ENCODE results near the gene TMEM8B.

TMEM8B gene

GRCh38 chr9:35791297-35791921, 37.6 kb upstream of the TMEM8B start, which contains the start of gene NPR2:
TSS of gene NPR2 (plus strand) at chr9:35791591. CDS start at chr9:35792409, 818 bp downstream.
- Histone ChIP-seq H3K36me3 (ENCODE audit: control insufficient read depth, low read length) (no peaks in the 10 kb centered on the region), H3K79me2 (ENCODE audit: control insufficient read depth, low read length) (no peaks in the 10 kb centered on the region), H4K20me1 (ENCODE audit: control insufficient read depth, insufficient read depth, low read depth, low read length) (no peaks in the 10 kb centered on the region), H3K4me2 (ENCODE audit: low read length) (no peak within 1 kb of the TSS), H3K27ac (ENCODE audit: low read depth, low read length) (no peak within 1 kb of the TSS), H3F3A (ENCODE audit: control insufficient read depth, insufficient read depth) (no peaks in the 10 kb centered on the region), H3K9me3 (ENCODE audit: control insufficient read depth, insufficient read depth, low read length) (no peaks in the 10 kb centered on the region), H3K27me3 (ENCODE audit: control insufficient read depth, low read length) (no peaks in the 10 kb centered on the region), H3K4me1 (ENCODE audit: control insufficient read depth, low read length) (no peaks in the 10 kb centered on the region), H3K9me2 (replicated peaks; ENCODE audit: control insufficient read depth, low read length) (no peaks in the 10 kb centered on the region), H3K4me3 (ENCODE audit: low read length) (no peak within 1 kb of the TSS)
- no peak for TF ChIP-seq EZH2phosphoT487 (IDR thresholded peaks at IDR 0.05; ENCODE audit: borderline replicate concordance, low read length)
- no peak for TF ChIP-seq CTCF (IDR thresholded peaks at IDR 0.05; ENCODE audit: low read depth, low read length, poor library complexity, severe bottlenecking)

- no peaks in the 10 kb centered on the region for H3K4me1 ChIP-seq (ENCODE audit: control insufficient read depth, low read length)
Measured at GRCh38 chr9:35792024-35792813, 36.8 kb upstream of the TMEM8B start.

GRCh38 chr9:35792826-35793225, 36.2 kb upstream of the TMEM8B start:
- no peaks in the 10 kb centered on the region for H4K20me1 ChIP-seq (ENCODE audit: control insufficient read depth, insufficient read depth, low read depth, low read length)
- H3K4me3 ChIP-seq (ENCODE audit: low read length), result no peak overlapping the region
- no peaks in the 10 kb centered on the region for H3F3A ChIP-seq (ENCODE audit: control insufficient read depth, insufficient read depth)
- TF ChIP-seq EZH2phosphoT487 (IDR thresholded peaks at IDR 0.05; ENCODE audit: borderline replicate concordance, low read length), result no peak
- no peak for TF ChIP-seq CTCF (IDR thresholded peaks at IDR 0.05; ENCODE audit: low read depth, low read length, poor library complexity, severe bottlenecking)
- no peaks in the 10 kb centered on the region for H3K27me3 ChIP-seq (ENCODE audit: control insufficient read depth, low read length)
- no peaks in the 10 kb centered on the region for H3K79me2 ChIP-seq (ENCODE audit: control insufficient read depth, low read length)
- no peak overlapping the region for H3K27ac ChIP-seq (ENCODE audit: low read depth, low read length)
- H3K9me2 ChIP-seq (replicated peaks; ENCODE audit: control insufficient read depth, low read length), result no peaks in the 10 kb centered on the region
- H3K4me1 ChIP-seq (ENCODE audit: control insufficient read depth, low read length), result no peaks in the 10 kb centered on the region
- H3K4me2 ChIP-seq (ENCODE audit: low read length), result no peak overlapping the region
- no peaks in the 10 kb centered on the region for H3K9me3 ChIP-seq (ENCODE audit: control insufficient read depth, insufficient read depth, low read length)
- no peaks in the 10 kb centered on the region for H3K36me3 ChIP-seq (ENCODE audit: control insufficient read depth, low read length)

More at GRCh38 chr9:35792024-35792813, 36.8 kb upstream of the TMEM8B start:
- TF ChIP-seq CTCF (IDR thresholded peaks at IDR 0.05; ENCODE audit: low read depth, low read length, poor library complexity, severe bottlenecking), result no peak
- TF ChIP-seq EZH2phosphoT487 (IDR thresholded peaks at IDR 0.05; ENCODE audit: borderline replicate concordance, low read length), result no peak
- no peaks in the 10 kb centered on the region for H3K27me3 ChIP-seq (ENCODE audit: control insufficient read depth, low read length)
- H3F3A ChIP-seq (ENCODE audit: control insufficient read depth, insufficient read depth), result no peaks in the 10 kb centered on the region
- H3K27ac ChIP-seq (ENCODE audit: low read depth, low read length), result no peak overlapping the region
- no peaks in the 10 kb centered on the region for H3K36me3 ChIP-seq (ENCODE audit: control insufficient read depth, low read length)
- no peaks in the 10 kb centered on the region for H3K9me3 ChIP-seq (ENCODE audit: control insufficient read depth, insufficient read depth, low read length)
- no peak overlapping the region for H3K4me3 ChIP-seq (ENCODE audit: low read length)
- H3K9me2 ChIP-seq (replicated peaks; ENCODE audit: control insufficient read depth, low read length), result no peaks in the 10 kb centered on the region
- H4K20me1 ChIP-seq (ENCODE audit: control insufficient read depth, insufficient read depth, low read depth, low read length), result no peaks in the 10 kb centered on the region
- H3K79me2 ChIP-seq (ENCODE audit: control insufficient read depth, low read length), result no peaks in the 10 kb centered on the region
- H3K4me2 ChIP-seq (ENCODE audit: low read length), result no peak overlapping the region

Measured in DOHH2 (cell line).